SK-N-SH treated with all-trans-retinoic acid at 6 μM for 48 hours (cell line): ENCODE measurements around the gene CCDC174.

Experiments used
- ATAC-seq: fragments of 200-7000 bp; cut with Tn5 transposase; 3 replicates; pipeline ENCODE4 v1.9.1; 2020; ENCODE audit warnings: mild to moderate bottlenecking, moderate library complexity
- ARNTL ChIP-seq: fragments of 450-650 bp; formaldehyde crosslinking; IDR thresholded peaks from 2 replicates; pipeline ENCODE4 v1.5.0; 2020; ENCODE audit warnings: low read depth, mild to moderate bottlenecking, moderate library complexity, borderline replicate concordance
- BACH2 ChIP-seq: fragments of 250-450 bp; sonication (Bioruptor Pico); IDR thresholded peaks from 2 replicates; pipeline ENCODE4 v1.9.0; 2021; ENCODE audit warnings: mild to moderate bottlenecking, borderline replicate concordance
- CSDC2 ChIP-seq: fragments of 250-450 bp; sonication (Bioruptor Pico); IDR thresholded peaks from 2 replicates; pipeline ENCODE4 v1.5.0; 2020; ENCODE audit warnings: mild to moderate bottlenecking, moderate library complexity
- ESRRG ChIP-seq: fragments of 250-450 bp; sonication (Bioruptor Pico); IDR thresholded peaks from 2 replicates; pipeline ENCODE4 v1.6.1; 2021; ENCODE audit warnings: mild to moderate bottlenecking
- GLIS3 ChIP-seq: fragments of 250-450 bp; sonication (Bioruptor Pico); IDR thresholded peaks from 2 replicates; pipeline ENCODE4 v1.5.0; 2020; ENCODE audit warnings: mild to moderate bottlenecking, moderate library complexity
- ISL1 ChIP-seq: fragments of 250-450 bp; sonication (Bioruptor Pico); IDR thresholded peaks from 2 replicates; pipeline ENCODE4 v2.1.2; 2022; ENCODE audit warnings: mild to moderate bottlenecking, moderate library complexity
- OSR1 ChIP-seq: fragments of 250-450 bp; sonication (Bioruptor Pico); IDR thresholded peaks from 2 replicates; pipeline ENCODE4 v1.8.0; 2022; ENCODE audit warnings: moderate library complexity, mild to moderate bottlenecking, inconsistent platforms
- PPARA ChIP-seq: fragments of 250-450 bp; sonication (Bioruptor Pico); IDR thresholded peaks from 2 replicates; pipeline ENCODE4 v1.5.0; 2020; ENCODE audit warnings: mild to moderate bottlenecking, borderline replicate concordance
- RARB ChIP-seq: fragments of 250-450 bp; sonication (Bioruptor Pico); IDR thresholded peaks from 2 replicates; pipeline ENCODE4 v1.8.0; 2021; ENCODE audit warnings: mild to moderate bottlenecking, moderate library complexity
- SNAI2 ChIP-seq: fragments of 250-450 bp; sonication (Bioruptor Pico); IDR thresholded peaks from 2 replicates; pipeline ENCODE4 v1.5.0; 2020; ENCODE audit warnings: mild to moderate bottlenecking, moderate library complexity
- TCF4 ChIP-seq: fragments of 250-450 bp; sonication (Bioruptor Pico); IDR thresholded peaks from 2 replicates; pipeline ENCODE4 v1.8.0; 2021; ENCODE audit warnings: mild to moderate bottlenecking, moderate library complexity, borderline replicate concordance
- TOX ChIP-seq: fragments of 250-450 bp; sonication (Bioruptor Pico); IDR thresholded peaks from 2 replicates; pipeline ENCODE4 v1.8.0; 2021; ENCODE audit warnings: mild to moderate bottlenecking, moderate library complexity, borderline replicate concordance
- ZC3H10 ChIP-seq: fragments of 250-450 bp; sonication (Bioruptor Pico); IDR thresholded peaks from 2 replicates; pipeline ENCODE4 v1.5.1; 2021; ENCODE audit warnings: mild to moderate bottlenecking, moderate library complexity
- ZFP3 ChIP-seq: fragments of 250-450 bp; sonication (Bioruptor Pico); IDR thresholded peaks from 2 replicates; pipeline ENCODE4 v1.5.0; 2020; ENCODE audit warnings: mild to moderate bottlenecking, moderate library complexity
- ZFP30 ChIP-seq: fragments of 450-650 bp; formaldehyde crosslinking; IDR thresholded peaks from 2 replicates; pipeline ENCODE4 v1.5.0; 2022; ENCODE audit warnings: mild to moderate bottlenecking, moderate library complexity
- ZNF565 ChIP-seq: fragments of 450-650 bp; formaldehyde crosslinking; conservative IDR thresholded peaks from 2 replicates; pipeline ENCODE4 v1.5.0; 2020; ENCODE audit warnings: low read depth, mild to moderate bottlenecking, moderate library complexity
- ZNF70 ChIP-seq: fragments of 450-650 bp; formaldehyde crosslinking; IDR thresholded peaks from 2 replicates; pipeline ENCODE4 v1.5.0; 2020; ENCODE audit warnings: mild to moderate bottlenecking, moderate library complexity
- ZNF8 ChIP-seq: fragments of 450-650 bp; formaldehyde crosslinking; IDR thresholded peaks from 2 replicates; pipeline ENCODE4 v1.5.0; 2020; ENCODE audit warnings: mild to moderate bottlenecking, moderate library complexity
- TF ChIP-seq, protein P1 (sequence below): fragments of 250-450 bp; sonication (Bioruptor Pico); IDR thresholded peaks from 2 replicates; pipeline ENCODE4 v1.8.0; 2021; ENCODE audit warnings: low read depth, mild to moderate bottlenecking, moderate library complexity, borderline replicate concordance
- TF ChIP-seq, protein P2 (sequence below): fragments of 250-450 bp; sonication (Bioruptor Pico); IDR thresholded peaks from 2 replicates; pipeline ENCODE4 v1.8.0; 2020; ENCODE audit warnings: mild to moderate bottlenecking, moderate library complexity, borderline replicate concordance
- TF ChIP-seq, protein P3 (sequence below): fragments of 250-450 bp; sonication (Bioruptor Pico); IDR thresholded peaks from 2 replicates; pipeline ENCODE4 v1.5.0; 2020; ENCODE audit warnings: mild to moderate bottlenecking, moderate library complexity
- TF ChIP-seq, protein P4 (sequence below): fragments of 250-450 bp; sonication (Bioruptor Pico); IDR thresholded peaks from 2 replicates; pipeline ENCODE4 v1.5.1; 2020; ENCODE audit warnings: low read depth, mild to moderate bottlenecking, moderate library complexity
- TF ChIP-seq, protein P5 (sequence below): fragments of 250-450 bp; sonication (Bioruptor Pico); IDR thresholded peaks from 2 replicates; pipeline ENCODE4 v1.5.1; 2021; ENCODE audit warnings: mild to moderate bottlenecking, moderate library complexity

Gene CCDC174

DNA sequence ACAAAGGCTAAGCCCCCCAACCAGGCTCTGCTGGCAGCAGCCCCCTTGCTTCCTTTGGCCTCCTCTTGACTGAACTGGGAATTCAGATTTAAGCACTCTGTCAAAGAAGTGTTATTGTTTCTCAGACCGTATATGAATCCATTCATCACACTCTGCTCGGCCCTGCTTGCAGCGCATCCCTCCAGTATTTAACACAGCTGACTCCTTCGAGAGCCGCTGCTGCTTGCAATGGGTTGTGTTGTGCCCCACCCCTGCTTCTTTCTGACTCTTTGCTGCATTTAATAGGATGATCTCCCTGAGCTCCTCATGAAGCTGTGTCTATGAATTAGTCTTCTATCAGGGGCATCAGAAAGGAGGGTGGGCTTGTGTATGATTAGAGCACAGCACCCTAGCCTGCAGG lies 54.5 kb downstream of the CCDC174 start:
- ATAC-seq: no peak
- TF ChIP-seq, protein P1, sequence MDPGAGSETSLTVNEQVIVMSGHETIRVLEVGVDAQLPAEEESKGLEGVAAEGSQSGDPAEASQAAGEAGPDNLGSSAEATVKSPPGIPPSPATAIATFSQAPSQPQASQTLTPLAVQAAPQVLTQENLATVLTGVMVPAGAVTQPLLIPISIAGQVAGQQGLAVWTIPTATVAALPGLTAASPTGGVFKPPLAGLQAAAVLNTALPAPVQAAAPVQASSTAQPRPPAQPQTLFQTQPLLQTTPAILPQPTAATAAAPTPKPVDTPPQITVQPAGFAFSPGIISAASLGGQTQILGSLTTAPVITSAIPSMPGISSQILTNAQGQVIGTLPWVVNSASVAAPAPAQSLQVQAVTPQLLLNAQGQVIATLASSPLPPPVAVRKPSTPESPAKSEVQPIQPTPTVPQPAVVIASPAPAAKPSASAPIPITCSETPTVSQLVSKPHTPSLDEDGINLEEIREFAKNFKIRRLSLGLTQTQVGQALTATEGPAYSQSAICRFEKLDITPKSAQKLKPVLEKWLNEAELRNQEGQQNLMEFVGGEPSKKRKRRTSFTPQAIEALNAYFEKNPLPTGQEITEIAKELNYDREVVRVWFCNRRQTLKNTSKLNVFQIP (CRISPR knock-in tag): no peak
- no peak for TF ChIP-seq TCF4 (CRISPR knock-in tag)
- TF ChIP-seq, protein P2, sequence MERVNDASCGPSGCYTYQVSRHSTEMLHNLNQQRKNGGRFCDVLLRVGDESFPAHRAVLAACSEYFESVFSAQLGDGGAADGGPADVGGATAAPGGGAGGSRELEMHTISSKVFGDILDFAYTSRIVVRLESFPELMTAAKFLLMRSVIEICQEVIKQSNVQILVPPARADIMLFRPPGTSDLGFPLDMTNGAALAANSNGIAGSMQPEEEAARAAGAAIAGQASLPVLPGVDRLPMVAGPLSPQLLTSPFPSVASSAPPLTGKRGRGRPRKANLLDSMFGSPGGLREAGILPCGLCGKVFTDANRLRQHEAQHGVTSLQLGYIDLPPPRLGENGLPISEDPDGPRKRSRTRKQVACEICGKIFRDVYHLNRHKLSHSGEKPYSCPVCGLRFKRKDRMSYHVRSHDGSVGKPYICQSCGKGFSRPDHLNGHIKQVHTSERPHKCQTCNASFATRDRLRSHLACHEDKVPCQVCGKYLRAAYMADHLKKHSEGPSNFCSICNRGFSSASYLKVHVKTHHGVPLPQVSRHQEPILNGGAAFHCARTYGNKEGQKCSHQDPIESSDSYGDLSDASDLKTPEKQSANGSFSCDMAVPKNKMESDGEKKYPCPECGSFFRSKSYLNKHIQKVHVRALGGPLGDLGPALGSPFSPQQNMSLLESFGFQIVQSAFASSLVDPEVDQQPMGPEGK (CRISPR knock-in tag): no peak
- no peak for TF ChIP-seq ZNF565
- no peak for TF ChIP-seq CSDC2 (CRISPR knock-in tag)
- TF ChIP-seq ZFP30 (CRISPR knock-in tag): no peak
- TF ChIP-seq, protein P3, sequence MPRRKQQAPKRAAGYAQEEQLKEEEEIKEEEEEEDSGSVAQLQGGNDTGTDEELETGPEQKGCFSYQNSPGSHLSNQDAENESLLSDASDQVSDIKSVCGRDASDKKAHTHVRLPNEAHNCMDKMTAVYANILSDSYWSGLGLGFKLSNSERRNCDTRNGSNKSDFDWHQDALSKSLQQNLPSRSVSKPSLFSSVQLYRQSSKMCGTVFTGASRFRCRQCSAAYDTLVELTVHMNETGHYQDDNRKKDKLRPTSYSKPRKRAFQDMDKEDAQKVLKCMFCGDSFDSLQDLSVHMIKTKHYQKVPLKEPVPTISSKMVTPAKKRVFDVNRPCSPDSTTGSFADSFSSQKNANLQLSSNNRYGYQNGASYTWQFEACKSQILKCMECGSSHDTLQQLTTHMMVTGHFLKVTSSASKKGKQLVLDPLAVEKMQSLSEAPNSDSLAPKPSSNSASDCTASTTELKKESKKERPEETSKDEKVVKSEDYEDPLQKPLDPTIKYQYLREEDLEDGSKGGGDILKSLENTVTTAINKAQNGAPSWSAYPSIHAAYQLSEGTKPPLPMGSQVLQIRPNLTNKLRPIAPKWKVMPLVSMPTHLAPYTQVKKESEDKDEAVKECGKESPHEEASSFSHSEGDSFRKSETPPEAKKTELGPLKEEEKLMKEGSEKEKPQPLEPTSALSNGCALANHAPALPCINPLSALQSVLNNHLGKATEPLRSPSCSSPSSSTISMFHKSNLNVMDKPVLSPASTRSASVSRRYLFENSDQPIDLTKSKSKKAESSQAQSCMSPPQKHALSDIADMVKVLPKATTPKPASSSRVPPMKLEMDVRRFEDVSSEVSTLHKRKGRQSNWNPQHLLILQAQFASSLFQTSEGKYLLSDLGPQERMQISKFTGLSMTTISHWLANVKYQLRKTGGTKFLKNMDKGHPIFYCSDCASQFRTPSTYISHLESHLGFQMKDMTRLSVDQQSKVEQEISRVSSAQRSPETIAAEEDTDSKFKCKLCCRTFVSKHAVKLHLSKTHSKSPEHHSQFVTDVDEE (CRISPR knock-in tag): no peak
- no peak for TF ChIP-seq SNAI2 (CRISPR knock-in tag)
- TF ChIP-seq BACH2 (CRISPR knock-in tag): no peak
- TF ChIP-seq, all 23 proteins: peak for 0

DNA sequence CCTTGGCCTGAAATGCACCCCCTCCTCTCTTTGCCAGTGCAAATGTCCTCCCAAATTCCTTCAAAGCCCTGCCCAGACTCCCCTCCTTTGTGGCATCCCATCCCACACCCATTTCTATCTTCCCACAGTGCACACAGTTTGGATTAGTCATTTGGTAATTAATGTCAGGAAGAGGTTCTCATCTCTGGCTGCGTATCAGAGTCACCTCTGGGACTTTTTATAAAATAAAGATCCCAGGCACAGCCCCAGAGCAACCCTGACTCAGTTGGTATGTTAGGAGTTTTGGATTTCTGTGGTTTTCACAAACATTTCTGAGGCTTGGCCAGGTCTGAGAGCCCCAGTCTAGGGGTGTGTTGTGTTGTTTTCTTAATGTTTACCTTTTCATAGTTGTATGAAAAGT lies 65.0 kb downstream of the CCDC174 start:
- ATAC-seq: no peak
- TF ChIP-seq TOX (CRISPR knock-in tag) (no peak), BACH2 (CRISPR knock-in tag) (no peak), ISL1 (CRISPR knock-in tag) (no peak), ZFP3 (CRISPR knock-in tag) (no peak), GLIS3 (no peak), OSR1 (CRISPR knock-in tag) (no peak), CSDC2 (CRISPR knock-in tag) (no peak), PPARA (CRISPR knock-in tag) (no peak), ZC3H10 (CRISPR knock-in tag) (no peak)
- TF ChIP-seq, protein P4, sequence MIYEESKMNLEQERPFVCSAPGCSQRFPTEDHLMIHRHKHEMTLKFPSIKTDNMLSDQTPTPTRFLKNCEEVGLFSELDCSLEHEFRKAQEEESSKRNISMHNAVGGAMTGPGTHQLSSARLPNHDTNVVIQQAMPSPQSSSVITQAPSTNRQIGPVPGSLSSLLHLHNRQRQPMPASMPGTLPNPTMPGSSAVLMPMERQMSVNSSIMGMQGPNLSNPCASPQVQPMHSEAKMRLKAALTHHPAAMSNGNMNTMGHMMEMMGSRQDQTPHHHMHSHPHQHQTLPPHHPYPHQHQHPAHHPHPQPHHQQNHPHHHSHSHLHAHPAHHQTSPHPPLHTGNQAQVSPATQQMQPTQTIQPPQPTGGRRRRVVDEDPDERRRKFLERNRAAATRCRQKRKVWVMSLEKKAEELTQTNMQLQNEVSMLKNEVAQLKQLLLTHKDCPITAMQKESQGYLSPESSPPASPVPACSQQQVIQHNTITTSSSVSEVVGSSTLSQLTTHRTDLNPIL (CRISPR knock-in tag): no peak
- TF ChIP-seq, protein P1 (CRISPR knock-in tag): no peak
- TF ChIP-seq, protein P5, sequence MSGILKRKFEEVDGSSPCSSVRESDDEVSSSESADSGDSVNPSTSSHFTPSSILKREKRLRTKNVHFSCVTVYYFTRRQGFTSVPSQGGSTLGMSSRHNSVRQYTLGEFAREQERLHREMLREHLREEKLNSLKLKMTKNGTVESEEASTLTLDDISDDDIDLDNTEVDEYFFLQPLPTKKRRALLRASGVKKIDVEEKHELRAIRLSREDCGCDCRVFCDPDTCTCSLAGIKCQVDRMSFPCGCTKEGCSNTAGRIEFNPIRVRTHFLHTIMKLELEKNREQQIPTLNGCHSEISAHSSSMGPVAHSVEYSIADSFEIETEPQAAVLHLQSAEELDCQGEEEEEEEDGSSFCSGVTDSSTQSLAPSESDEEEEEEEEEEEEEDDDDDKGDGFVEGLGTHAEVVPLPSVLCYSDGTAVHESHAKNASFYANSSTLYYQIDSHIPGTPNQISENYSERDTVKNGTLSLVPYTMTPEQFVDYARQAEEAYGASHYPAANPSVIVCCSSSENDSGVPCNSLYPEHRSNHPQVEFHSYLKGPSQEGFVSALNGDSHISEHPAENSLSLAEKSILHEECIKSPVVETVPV (CRISPR knock-in tag): no peak

DNA sequence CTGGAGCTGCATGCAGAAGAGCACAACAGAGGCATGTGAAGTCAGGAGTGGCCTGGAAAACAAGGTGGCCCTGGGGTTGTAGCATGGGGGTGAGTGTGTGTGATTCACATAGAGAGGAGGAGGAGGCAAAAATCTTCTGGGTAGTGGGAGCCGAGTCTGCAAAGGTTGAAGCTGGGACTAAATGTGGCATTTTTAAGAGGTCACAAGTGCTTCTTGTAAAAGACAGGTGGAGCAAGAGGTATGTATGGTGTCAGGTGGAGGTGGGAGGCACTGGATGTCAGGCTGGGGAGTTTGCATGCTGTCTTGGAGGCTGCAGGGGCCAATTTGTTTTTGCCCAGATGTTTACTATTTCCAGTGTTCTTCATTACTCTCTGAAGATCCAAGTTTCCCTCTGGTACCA lies 65.7 kb downstream of the CCDC174 start:
- ATAC-seq: no peak
- TF ChIP-seq ARNTL (no peak), ISL1 (CRISPR knock-in tag) (no peak), ZNF8 (no peak), CSDC2 (CRISPR knock-in tag) (no peak), OSR1 (CRISPR knock-in tag) (no peak), ESRRG (CRISPR knock-in tag) (no peak), ZFP30 (CRISPR knock-in tag) (no peak), ZNF70 (no peak), ZC3H10 (CRISPR knock-in tag) (no peak), SNAI2 (CRISPR knock-in tag) (no peak), ZNF565 (no peak), PPARA (CRISPR knock-in tag) (no peak), RARB (CRISPR knock-in tag) (no peak), ZFP3 (CRISPR knock-in tag) (no peak)
- TF ChIP-seq, protein P4 (CRISPR knock-in tag): no peak
- TF ChIP-seq, protein P2 (CRISPR knock-in tag): no peak
